Posterior cingulate gyrus (tissue), 11 donors: ENCODE measurements around the gene INF2.
A peak's percentile ranks its signal among the peaks of the same experiment; 100 is the strongest.
"Not testable (repeated sequence)": the region's sequence is repeated elsewhere in the genome, so short reads cannot be mapped to it uniquely, and the experiment has no call there.

Experiments used
- DNase-seq, 10 donors: peaks; one replicate each; pipeline versions ENCODE4 v3.0.0 to v3.0.0-alpha.2; 2020 to 2021; ENCODE audit warnings: mixed read lengths in 3 of 10
- intact Hi-C: fragments of 100-400 bp; cut with DNase I; formaldehyde crosslinking; loops from one replicate; pipeline ENCODE4 v1.15.1; 2023

The INF2 gene

GRCh38 chr14:104671330-104671977 is 18.0 kb upstream of the INF2 start:
- intact Hi-C loops = not testable (repeated sequence)
- peak in 1 of 10 donors; percentile 59 for DNase-seq

DNA sequence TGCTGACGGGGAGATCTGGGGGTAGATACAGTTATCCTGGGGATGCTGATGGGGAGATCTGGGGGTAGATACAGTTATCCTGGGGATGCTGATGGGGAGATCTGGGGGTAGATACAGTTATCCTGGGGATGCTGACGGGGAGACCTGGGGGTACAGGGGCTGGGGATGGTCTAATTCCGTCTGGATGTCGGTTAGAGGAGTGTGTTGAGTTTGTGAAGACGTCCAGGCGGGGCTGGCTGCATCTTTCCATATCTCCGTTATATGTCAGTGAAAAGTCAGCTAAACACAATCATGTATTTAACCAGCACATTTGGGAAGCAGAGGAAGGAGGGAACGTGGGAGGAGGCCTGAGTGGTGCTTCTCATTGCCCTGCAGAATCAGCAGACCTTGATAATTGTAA is 17.3 kb upstream of the INF2 start:
- intact Hi-C loops = not testable (repeated sequence)
- peak in 1 of 10 donors; percentile 52 for DNase-seq

GRCh38 chr14:104673481-104673880 is 15.9 kb upstream of the INF2 start:
- intact Hi-C loops = no loop called here
- peak in 2 of 10 donors; percentile 37 to 70 for DNase-seq

- no peak for DNase-seq
- intact Hi-C loops = no loop called here
Measured at GRCh38 chr14:104675447-104675846, 14.0 kb upstream of the INF2 start.

DNA sequence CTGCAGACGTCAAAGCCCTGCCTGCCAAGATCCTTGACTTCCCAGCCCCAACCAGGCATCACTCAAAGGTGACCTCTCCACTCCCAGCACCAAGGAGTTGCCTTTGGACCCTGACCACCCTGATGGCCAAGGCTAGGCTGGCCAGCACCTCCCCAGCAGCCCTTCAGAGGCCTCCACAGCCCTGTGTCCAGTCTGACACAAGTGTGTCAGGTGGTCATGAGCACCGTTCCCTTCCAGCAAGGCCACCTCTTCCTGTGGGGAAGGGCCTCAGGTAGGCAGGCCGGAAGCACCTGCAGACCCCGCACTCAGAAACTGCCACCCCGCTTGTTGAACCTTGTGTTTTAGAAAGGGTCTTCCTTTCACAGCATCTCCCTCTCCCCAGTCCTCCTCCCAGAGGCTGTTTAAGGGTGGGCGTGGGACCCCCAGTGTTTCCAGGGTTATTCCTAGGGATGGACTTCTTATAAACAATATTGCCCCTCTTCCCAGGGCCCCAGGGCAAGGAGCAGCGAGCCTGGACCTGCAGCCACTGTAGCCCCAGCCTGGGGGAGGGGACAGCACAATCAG is 13.2 kb upstream of the INF2 start:
- peak in 1 of 10 donors; percentile 63 for DNase-seq
- intact Hi-C loops = no loop called here

DNA sequence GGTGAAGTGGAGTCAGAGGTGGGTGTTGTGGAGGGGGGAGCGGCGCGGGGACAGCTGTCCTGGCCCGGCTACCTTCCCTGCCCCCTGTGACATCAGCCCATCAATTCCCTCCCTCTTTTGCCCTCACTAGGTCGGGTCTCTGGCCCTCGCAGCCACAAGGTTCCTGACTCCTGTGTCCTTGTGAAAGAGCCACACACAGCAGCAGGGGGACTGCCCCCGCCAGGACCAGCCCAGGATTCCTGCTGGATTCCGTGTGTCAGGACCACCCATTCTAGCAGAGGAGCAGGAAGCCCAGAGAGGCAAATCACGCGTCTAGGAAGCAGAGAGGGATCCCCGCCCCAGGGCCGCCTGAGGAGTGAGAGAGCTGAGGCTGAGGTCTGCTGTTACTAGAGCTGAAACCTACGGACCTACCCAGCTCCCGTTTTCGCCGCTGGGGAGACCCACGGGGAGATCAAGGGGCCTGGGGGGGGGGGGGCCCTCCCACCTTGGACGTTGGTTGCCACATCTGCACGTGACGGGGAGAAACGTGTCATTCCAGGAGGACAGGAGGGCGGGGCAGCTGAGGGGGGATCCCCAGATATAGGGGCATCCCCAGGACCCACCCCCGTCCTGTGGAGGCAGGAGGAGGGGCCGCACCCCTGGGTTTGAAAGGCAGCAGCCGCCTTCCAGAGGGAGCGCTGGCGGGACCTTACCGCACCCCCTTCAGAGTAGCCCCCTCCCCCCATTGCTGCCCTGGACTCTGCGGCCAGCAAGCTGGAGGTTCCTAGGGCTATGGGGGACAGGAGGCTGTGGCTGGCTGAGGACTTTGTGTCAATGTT is 12.5 kb upstream of the INF2 start:
- peak in 2 of 10 donors; percentile 67 to 81 for DNase-seq
- intact Hi-C loops = no loop called here

DNA sequence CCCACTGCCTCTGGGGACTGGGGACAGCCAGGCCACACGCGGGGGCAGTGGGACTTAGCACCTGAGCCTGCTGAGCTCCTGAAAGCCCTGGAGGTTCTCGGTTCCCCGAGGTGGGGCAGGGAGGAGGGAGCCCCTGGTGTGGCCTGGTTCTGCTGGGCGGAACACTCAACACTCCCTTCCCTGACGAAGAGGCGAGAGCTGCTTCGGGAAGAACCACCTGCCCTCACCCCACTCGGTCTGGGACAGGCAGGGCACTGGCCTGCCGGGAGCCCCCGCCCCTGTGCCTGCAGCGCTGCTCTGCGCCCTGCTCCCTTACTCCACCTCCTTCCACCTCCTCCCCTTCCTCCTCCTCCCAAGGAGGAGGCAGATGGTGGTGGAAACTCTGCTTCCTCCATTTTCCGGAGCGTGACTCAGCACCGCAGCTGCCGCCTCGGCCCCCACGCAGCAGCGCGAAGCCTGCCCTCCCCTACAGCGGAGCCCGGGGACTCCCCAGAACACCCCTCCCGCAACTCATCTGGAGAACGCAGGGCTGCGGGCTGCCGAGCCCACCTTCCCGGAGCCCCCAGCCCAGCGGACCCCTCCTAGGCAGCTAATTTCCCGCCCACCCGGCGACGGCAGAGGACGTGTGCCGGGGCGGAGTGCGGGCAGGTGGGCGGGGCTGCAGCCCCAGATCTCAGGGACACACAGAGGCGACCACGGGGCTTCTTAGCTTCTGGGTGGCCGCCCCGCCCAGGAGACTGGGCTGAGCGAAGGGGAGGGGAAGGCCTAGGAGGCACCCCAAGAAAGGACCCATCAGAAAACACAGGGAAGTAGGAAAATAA is 11.7 kb upstream of the INF2 start:
- intact Hi-C loops = no loop called here
- peak in 9 of 10 donors; percentile 62 to 95 (median 69) for DNase-seq

GRCh38 chr14:104678346-104678745 is 11.1 kb upstream of the INF2 start:
- DNase-seq = peak in 2 of 10 donors; percentile 30 to 66
- intact Hi-C loops = no loop called here

DNA sequence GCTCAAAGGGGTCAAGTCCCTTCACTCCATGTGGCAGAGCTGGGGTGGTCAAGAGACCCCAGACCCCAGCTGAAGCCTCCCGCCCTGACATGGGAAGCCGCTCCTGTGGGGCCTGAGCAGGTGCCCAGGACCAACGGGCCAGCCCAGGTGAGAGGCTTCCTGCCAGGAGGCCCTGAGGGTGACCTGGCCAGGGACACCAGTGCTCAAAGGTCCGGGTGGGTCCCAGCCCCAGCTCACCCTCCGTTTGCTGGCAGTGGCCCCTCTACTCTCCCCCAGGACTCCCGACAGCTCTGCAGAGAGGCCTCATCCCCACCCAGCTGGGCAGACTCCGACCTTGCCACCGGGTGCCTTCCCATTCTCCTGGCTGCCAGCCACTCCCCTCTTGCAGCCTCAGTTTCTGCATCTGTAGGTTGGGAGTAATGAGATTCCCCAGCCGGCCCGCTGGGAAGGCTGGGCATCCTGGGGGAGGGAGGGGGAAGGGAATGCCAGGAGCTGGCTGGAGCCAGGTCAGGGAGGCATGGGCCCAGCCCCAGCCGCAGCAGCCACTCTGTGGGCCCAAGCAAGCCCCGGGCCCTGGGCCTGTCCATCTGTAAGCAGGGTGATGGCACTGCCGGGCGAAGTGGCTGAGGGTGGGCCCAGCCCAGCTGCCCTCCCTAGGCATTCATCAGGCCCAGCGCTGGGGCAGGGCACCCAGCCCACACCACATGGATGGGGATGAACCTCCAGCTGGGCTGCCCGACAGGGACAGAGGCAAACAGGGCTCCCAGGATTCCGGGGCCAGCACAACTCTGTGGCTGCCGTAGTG is 10.3 kb upstream of the INF2 start:
- DNase-seq = peak in 8 of 10 donors; percentile 39 to 96 (median 71)
- intact Hi-C loops = no loop called here

DNA sequence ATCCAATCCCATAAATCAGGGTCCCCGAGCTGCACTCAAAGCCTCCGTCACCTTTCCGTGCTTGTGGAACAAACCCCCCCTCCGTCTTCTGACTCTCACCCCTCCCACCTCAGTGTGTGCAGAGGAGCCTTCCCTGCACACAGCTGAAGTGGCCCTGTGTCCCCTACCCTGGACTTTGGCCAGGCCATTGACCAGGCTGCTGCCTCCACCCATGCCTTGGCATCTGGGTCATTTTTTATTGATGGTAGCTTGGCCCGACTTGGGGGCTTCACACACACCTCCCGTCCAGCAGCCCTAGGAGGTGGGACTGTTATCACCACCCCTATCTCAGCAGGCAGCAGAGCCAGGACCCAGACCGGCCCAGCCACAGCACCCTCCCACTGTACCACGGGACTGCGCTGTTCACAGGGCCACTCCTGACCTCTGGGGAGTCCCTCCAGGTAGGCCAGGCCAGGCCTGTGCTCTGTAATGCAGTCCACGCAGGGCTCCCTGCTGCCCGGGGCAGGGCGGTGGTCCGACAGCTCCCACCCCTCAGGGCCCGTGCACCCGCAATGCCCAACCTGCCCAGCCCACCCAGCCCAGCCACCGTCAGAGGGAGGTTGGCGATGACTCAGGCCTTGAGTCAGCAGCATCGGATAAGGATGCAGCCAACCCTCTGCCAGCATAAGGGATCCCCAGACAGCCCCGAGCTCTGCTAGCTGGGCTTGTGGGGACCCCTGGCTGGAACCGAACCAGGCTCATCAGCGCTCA is 9.2 kb upstream of the INF2 start:
- intact Hi-C loops = no loop called here
- DNase-seq = peak in 6 of 10 donors; percentile 54 to 94 (median 82)

GRCh38 chr14:104680806-104681688 is 8.4 kb upstream of the INF2 start:
- DNase-seq = peak; percentile 76 to 97 (median 86)
- intact Hi-C loops = loop anchor here (1.0 kb wide), 1 partner anchor 16 kb away; no protein-coding TSS in a partner anchor

DNA sequence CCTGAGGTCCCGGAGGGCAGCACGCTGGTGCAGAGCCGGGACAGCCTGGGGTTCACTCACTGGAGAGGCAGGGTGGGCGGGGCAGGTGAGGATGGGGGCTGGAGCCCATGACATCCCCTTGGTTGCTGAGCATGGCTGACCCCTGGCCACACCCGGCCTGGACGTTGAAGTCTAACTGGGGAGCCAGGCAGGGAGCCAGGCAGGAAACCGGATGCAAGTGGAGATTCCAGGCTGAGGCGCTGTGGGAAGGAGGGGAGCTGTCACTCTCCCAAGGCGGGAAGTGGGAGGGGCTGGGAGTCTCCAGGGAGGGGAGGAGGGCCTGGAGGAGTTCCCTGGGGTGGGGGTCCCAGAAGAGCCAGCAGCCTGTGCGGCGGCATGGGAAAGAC is 7.7 kb upstream of the INF2 start:
- intact Hi-C loops = loop anchor here (1.0 kb wide), 1 partner anchor 16 kb away; no protein-coding TSS in a partner anchor
- DNase-seq = peak; percentile 72 to 97 (median 81)

- intact Hi-C loops = no loop called here
Measured at GRCh38 chr14:104682107-104682593, 7.3 kb upstream of the INF2 start.

GRCh38 chr14:104683653-104684448 is 5.6 kb upstream of the INF2 start:
- peak in 2 of 10 donors; percentile 73 to 84 for DNase-seq
- intact Hi-C loops = no loop called here

More at GRCh38 chr14:104682107-104682593, 7.3 kb upstream of the INF2 start:
- peak in 4 of 10 donors; percentile 29 to 79 (median 72) for DNase-seq

- peak in 1 of 10 donors; percentile 54 for DNase-seq
- intact Hi-C loops = no loop called here
Measured at GRCh38 chr14:104684449-104684821, 5.0 kb upstream of the INF2 start.

- intact Hi-C loops = no loop called here
- peak in 2 of 10 donors; percentile 67 to 69 for DNase-seq
Measured at GRCh38 chr14:104685216-104685997, 4.0 kb upstream of the INF2 start.
